IMR-90 (cell line): ENCODE results near the gene MYH13. TPM values are rescaled to one million over a fixed set of nuclear protein-coding genes. Genes with fewer than 3 reads are reported as not detected.

Source experiments
- ATAC-seq: fragments of 200-7000 bp; cut with Tn5 transposase; 2 replicates; pipeline ENCODE4 v1.9.1; 2020; ENCODE audit warnings: low read depth, mild to moderate bottlenecking, moderate library complexity
- BruUV-seq: library from RNA; stranded (reverse); fragments of 400-500 nt; replicated peaks from 2 replicates; lab custom pipeline; 2021; lab: Mats Ljungman, UMichigan
- CTCF ChIA-PET: fragments of 300-600 bp; formaldehyde crosslinking; extraction: SDS; loops from one replicate; lab custom pipeline; 2021; ENCODE audit warnings: antibody characterized with exemption; lab: Yijun Ruan, JAX
- POLR2A ChIA-PET: fragments of 300-600 bp; sonication (Branson Sonifier 250); formaldehyde crosslinking; loops from one replicate; lab custom pipeline; 2022; ENCODE audit warnings: antibody characterized with exemption; ENCODE audit not compliant: unreplicated experiment; lab: Charles Lee
- DNase-seq: peaks from one replicate; pipeline ENCODE4 v3.0.0; 2013
- H2AFZ ChIP-seq: replicated peaks from 2 replicates; pipeline ENCODE3; 2013; ENCODE audit warnings: low read length, mild to moderate bottlenecking; ENCODE audit not compliant: poor library complexity
- H2AK5ac ChIP-seq: 2 replicates; pipeline ENCODE4 v1.6.1; 2013; ENCODE audit warnings: low read depth, low read length, inconsistent platforms
- H2AK9ac ChIP-seq: replicated peaks from 2 replicates; pipeline ENCODE3; 2013; ENCODE audit warnings: mild to moderate bottlenecking, low read depth, low read length, moderate library complexity; ENCODE audit not compliant: poor library complexity
- H2BK120ac ChIP-seq: 2 replicates; pipeline ENCODE4 v1.6.1; 2013; ENCODE audit warnings: low read depth, low read length, inconsistent platforms
- H2BK15ac ChIP-seq: 3 replicates; pipeline ENCODE4 v1.6.1; 2013; ENCODE audit warnings: low read depth, low read length, inconsistent platforms
- H2BK20ac ChIP-seq: 2 replicates; pipeline ENCODE4 v1.6.1; 2013; ENCODE audit warnings: low read depth, mild to moderate bottlenecking, inconsistent platforms, low read length, moderate library complexity
- H2BK5ac ChIP-seq: 2 replicates; pipeline ENCODE4 v1.6.1; 2013; ENCODE audit warnings: mild to moderate bottlenecking, low read depth, low read length, inconsistent platforms; ENCODE audit not compliant: poor library complexity, severe bottlenecking
- H3K14ac ChIP-seq: replicated peaks from 2 replicates; pipeline ENCODE4 v1.6.1; 2013; ENCODE audit warnings: low read depth, low read length, inconsistent platforms
- H3K18ac ChIP-seq: 2 replicates; pipeline ENCODE4 v1.6.1; 2013; ENCODE audit warnings: low read depth, low read length, control low read depth
- H3K23ac ChIP-seq: 2 replicates; pipeline ENCODE4 v1.6.1; 2013; ENCODE audit warnings: low read depth, low read length, inconsistent platforms
- H3K27ac ChIP-seq: 2 replicates; pipeline ENCODE4 v1.5.1; 2013; ENCODE audit warnings: mild to moderate bottlenecking, control low read depth, low read length; ENCODE audit not compliant: insufficient read depth
- H3K27me3 ChIP-seq: 2 replicates; pipeline ENCODE4 v1.6.1; 2013; ENCODE audit warnings: low read length; ENCODE audit not compliant: control insufficient read depth, insufficient read depth
- H3K36me3 ChIP-seq: 2 replicates; pipeline ENCODE4 v1.6.1; 2013; ENCODE audit warnings: low read length, mixed read lengths; ENCODE audit not compliant: control insufficient read depth, insufficient read depth
- H3K4ac ChIP-seq: 2 replicates; pipeline ENCODE4 v1.6.1; 2013; ENCODE audit warnings: low read depth, low read length, inconsistent platforms
- H3K4me1 ChIP-seq: 2 replicates; pipeline ENCODE4 v1.6.1; 2013; ENCODE audit warnings: low read length, mixed read lengths; ENCODE audit not compliant: control insufficient read depth, insufficient read depth
- H3K4me2 ChIP-seq: 2 replicates; pipeline ENCODE4 v1.6.1; 2013; ENCODE audit warnings: low read depth, mild to moderate bottlenecking, control low read depth, low read length, moderate library complexity
- H3K4me3 ChIP-seq: 2 replicates; pipeline ENCODE4 v1.5.1; 2013; ENCODE audit warnings: low read depth, mild to moderate bottlenecking, control low read depth, low read length, moderate library complexity; ENCODE audit not compliant: insufficient read depth
- H3K56ac ChIP-seq: 2 replicates; pipeline ENCODE4 v1.6.1; 2013; ENCODE audit warnings: low read length, inconsistent platforms; ENCODE audit not compliant: insufficient read depth; ENCODE audit errors: extremely low read depth
- H3K79me1 ChIP-seq, 2 experiments: 2 replicates each; pipeline ENCODE4 v1.6.1; 2013; ENCODE audit warnings: low read length in 2 of 2, inconsistent platforms in 1 of 2, low read depth in 1 of 2
- H3K9ac ChIP-seq: 2 replicates; pipeline ENCODE4 v1.6.1; 2013; ENCODE audit warnings: low read depth, low read length, control low read depth
- H3K9me1 ChIP-seq: 2 replicates; pipeline ENCODE4 v1.6.1; 2013; ENCODE audit warnings: low read length, inconsistent platforms; ENCODE audit not compliant: insufficient read depth
- H3K9me3 ChIP-seq: 2 replicates; pipeline ENCODE4 v1.6.1; 2013; ENCODE audit warnings: low read length; ENCODE audit not compliant: control insufficient read depth, insufficient read depth
- H4K20me1 ChIP-seq: 2 replicates; pipeline ENCODE4 v1.6.1; 2013; ENCODE audit warnings: low read length, inconsistent platforms; ENCODE audit not compliant: insufficient read depth
- H4K5ac ChIP-seq: 2 replicates; pipeline ENCODE4 v1.6.1; 2013; ENCODE audit warnings: mild to moderate bottlenecking, low read depth, low read length, control low read depth
- H4K8ac ChIP-seq, 2 experiments: 2 replicates each; pipeline ENCODE4 v1.6.1; 2013; ENCODE audit warnings: low read depth in 2 of 2, low read length in 2 of 2, control low read depth in 1 of 2, inconsistent platforms in 1 of 2
- H4K91ac ChIP-seq: 2 replicates; pipeline ENCODE4 v1.6.1; 2013; ENCODE audit warnings: low read depth, low read length, inconsistent platforms; ENCODE audit not compliant: insufficient read depth
- BHLHE40 ChIP-seq: fragments of 150-350 bp; IDR thresholded peaks from 2 replicates; pipeline ENCODE4 v1.6.1; 2016; ENCODE audit warnings: mild to moderate bottlenecking, low read depth, low read length
- CEBPB ChIP-seq: IDR thresholded peaks from 2 replicates; pipeline ENCODE4 v1.6.1; 2012; ENCODE audit warnings: low read depth, low read length, improper control_type of control experiment
- CHD1 ChIP-seq: IDR thresholded peaks from 2 replicates; pipeline ENCODE4 v1.6.1; 2012; ENCODE audit warnings: low read depth, low read length, improper control_type of control experiment
- FOS ChIP-seq: fragments of 150-350 bp; IDR thresholded peaks from 2 replicates; pipeline ENCODE4 v1.6.1; 2016; ENCODE audit warnings: low read depth, low read length
- MAFK ChIP-seq: IDR thresholded peaks from 2 replicates; pipeline ENCODE4 v1.6.1; 2012; ENCODE audit warnings: low read depth, low read length, improper control_type of control experiment
- MAZ ChIP-seq: IDR thresholded peaks from 2 replicates; pipeline ENCODE4 v1.6.1; 2012; ENCODE audit warnings: low read depth, mild to moderate bottlenecking, low read length, improper control_type of control experiment, moderate library complexity, borderline replicate concordance
- MXI1 ChIP-seq: IDR thresholded peaks from 2 replicates; pipeline ENCODE4 v1.6.1; 2012; ENCODE audit warnings: low read depth, mild to moderate bottlenecking, low read length, moderate library complexity, borderline replicate concordance
- NFE2L2 ChIP-seq: fragments of 150-350 bp; IDR thresholded peaks from 2 replicates; pipeline ENCODE4 v1.6.1; 2016; ENCODE audit warnings: low read depth, mild to moderate bottlenecking, low read length
- POLR2A ChIP-seq: IDR thresholded peaks from 2 replicates; pipeline ENCODE4 v1.6.1; 2012; ENCODE audit warnings: mild to moderate bottlenecking, low read depth, low read length
- RAD21 ChIP-seq: IDR thresholded peaks from 2 replicates; pipeline ENCODE4 v1.6.1; 2012; ENCODE audit warnings: low read length, improper control_type of control experiment
- RCOR1 ChIP-seq: IDR thresholded peaks from 2 replicates; pipeline ENCODE4 v1.6.1; 2012; ENCODE audit warnings: mild to moderate bottlenecking, low read length, improper control_type of control experiment; ENCODE audit not compliant: insufficient replicate concordance
- RFX5 ChIP-seq: IDR thresholded peaks from 2 replicates; pipeline ENCODE4 v1.8.0; 2012; ENCODE audit warnings: low read depth, mild to moderate bottlenecking, low read length, moderate library complexity
- SMC3 ChIP-seq: fragments of 150-350 bp; IDR thresholded peaks from 2 replicates; pipeline ENCODE4 v1.6.1; 2016; ENCODE audit warnings: low read depth, mild to moderate bottlenecking, antibody characterized with exemption, low read length, moderate library complexity
- WGBS, 2 experiments: methylation state at CpG; one replicate each; pipeline versions ENCODE4 v1.1.5 to v1.1.7; 2013; ENCODE audit warnings: missing lambda C conversion rate in 2 of 2; ENCODE audit not compliant: insufficient read length in 1 of 2; ENCODE audit errors: extremely low coverage in 2 of 2; 5-methylcytosine and 5-hydroxymethylcytosine counted together
- dilution Hi-C: fragments of 300-500 bp; cut with HindIII; formaldehyde crosslinking; loops from one replicate; pipeline ENCODE4 v1.14.3; 2018; ENCODE audit warnings: low sequenced_read_pairs; ENCODE audit not compliant: unreplicated experiment
- in situ Hi-C: fragments of 300-500 bp; cut with MboI; formaldehyde crosslinking; loops from 3 replicates; pipeline ENCODE4 v1.14.3; 2019; ENCODE audit warnings: low sequenced_read_pairs, inconsistent platforms, mixed read lengths
- intact Hi-C: fragments of 100-400 bp; cut with micrococcal nuclease; formaldehyde crosslinking; loops from 2 replicates; pipeline ENCODE4 v1.10.0; 2022
- polyA plus RNA-seq, 3 experiments: library from polyadenylated mRNA; depleted of rRNA; stranded (reverse); fragments of >200 nt; gene quantifications; 2 replicates each; pipeline ENCODE4 v1.2.3, GENCODE V29; 2012; ENCODE audit warnings: low replicate concordance in 1 of 3
- total RNA-seq: library from RNA; depleted of rRNA; stranded (reverse); fragments of >200 nt; gene quantifications from 2 replicates; pipeline ENCODE4 v1.2.3, GENCODE V29; 2012
- TF ChIP-seq, protein P1 (sequence below): fragments of 150-350 bp; IDR thresholded peaks from 2 replicates; pipeline ENCODE4 v1.6.1; 2017; ENCODE audit warnings: mild to moderate bottlenecking, antibody characterized with exemption, low read length, low read depth
- TF ChIP-seq, protein P2 (sequence below): conservative IDR thresholded peaks from 2 replicates; pipeline ENCODE4 v1.5.1; 2012; ENCODE audit warnings: mild to moderate bottlenecking, low read depth, low read length, improper control_type of control experiment
- TF ChIP-seq, protein P3 (sequence below): fragments of 150-350 bp; IDR thresholded peaks from 2 replicates; pipeline ENCODE4 v1.6.1; 2016; ENCODE audit warnings: low read depth, mild to moderate bottlenecking, low read length, moderate library complexity, borderline replicate concordance

The MYH13 gene
- total and polyA plus RNA-seq, 2 of the 4 experiments (the other 2 are of a cell fraction) = not detected

DNA sequence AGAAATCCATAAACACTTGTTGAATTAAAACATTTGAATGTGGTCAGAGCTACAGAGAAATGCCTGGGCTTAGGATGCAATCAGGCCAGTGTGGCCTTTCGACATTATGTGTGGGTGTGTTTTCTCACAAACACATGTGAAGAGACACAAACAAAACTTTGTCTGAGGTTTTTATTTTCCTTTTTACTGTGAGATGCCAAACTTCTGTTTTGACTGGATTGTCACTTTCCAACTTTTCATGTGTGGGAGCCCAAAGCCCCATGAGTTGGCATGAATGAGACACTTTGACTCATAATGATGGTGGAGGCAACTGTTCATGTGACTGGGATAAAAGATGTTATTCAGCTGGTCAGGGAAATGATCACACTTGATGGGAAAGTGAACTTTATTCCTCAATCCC, 102.5 kb downstream of the MYH13 start:
- no peak overlapping the region for H3K18ac ChIP-seq
- DNase-seq = no peak
- CTCF ChIA-PET = no interaction called here

More for the DNA sequence above, 102.5 kb downstream of the MYH13 start:
- no peak overlapping the region for H3K4ac ChIP-seq
- in situ Hi-C loops (no loop called here), intact Hi-C loops (no loop called here), dilution Hi-C loops (no loop called here)
- no peak overlapping the region for H4K8ac ChIP-seq
- POLR2A ChIA-PET = no interaction called here
- H2BK5ac ChIP-seq = no peak overlapping the region
- H2BK20ac ChIP-seq = no peak overlapping the region
- H4K20me1 ChIP-seq = no peaks in the 10 kb centered on the region
- no peak overlapping the region for H2BK120ac ChIP-seq
- no CpG with 5 or more reads among the region's 1 CpG for WGBS, 2 experiments
- H3K4me3 ChIP-seq = no peak overlapping the region
- no peak overlapping the region for H4K91ac ChIP-seq
- H3K4me1 ChIP-seq = peaks cover 5% of the 10 kb centered on the region; the same call in 1 of the 2 replicates
- no peak overlapping the region for H3K9ac ChIP-seq
- BruUV-seq = no TSS peak
- H3K79me1 ChIP-seq = no peaks in the 10 kb centered on the region
- no peak overlapping the region for H3K4me2 ChIP-seq
- H3K9me3 ChIP-seq = no peaks in the 10 kb centered on the region
- H3K14ac ChIP-seq = no peak overlapping the region
- no peaks in the 10 kb centered on the region for H3K36me3 ChIP-seq
- H4K5ac ChIP-seq = no peak overlapping the region
- H2AK9ac ChIP-seq = no peak overlapping the region
- no peaks in the 10 kb centered on the region for H3K27me3 ChIP-seq
- no peak overlapping the region for H3K23ac ChIP-seq
- H3K9me1 ChIP-seq = no peaks in the 10 kb centered on the region
- no peak overlapping the region for H3K27ac ChIP-seq
- H3K56ac ChIP-seq = no peak overlapping the region
- H2AK5ac ChIP-seq = no peak overlapping the region
- H2AFZ ChIP-seq = no peak overlapping the region
- ATAC-seq = no peak
- no peak overlapping the region for H2BK15ac ChIP-seq
- TF ChIP-seq SMC3 = no peak
- no peak for TF ChIP-seq MAZ
- TF ChIP-seq, protein P1, sequence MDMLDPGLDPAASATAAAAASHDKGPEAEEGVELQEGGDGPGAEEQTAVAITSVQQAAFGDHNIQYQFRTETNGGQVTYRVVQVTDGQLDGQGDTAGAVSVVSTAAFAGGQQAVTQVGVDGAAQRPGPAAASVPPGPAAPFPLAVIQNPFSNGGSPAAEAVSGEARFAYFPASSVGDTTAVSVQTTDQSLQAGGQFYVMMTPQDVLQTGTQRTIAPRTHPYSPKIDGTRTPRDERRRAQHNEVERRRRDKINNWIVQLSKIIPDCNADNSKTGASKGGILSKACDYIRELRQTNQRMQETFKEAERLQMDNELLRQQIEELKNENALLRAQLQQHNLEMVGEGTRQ = no peak
- TF ChIP-seq, protein P2, sequence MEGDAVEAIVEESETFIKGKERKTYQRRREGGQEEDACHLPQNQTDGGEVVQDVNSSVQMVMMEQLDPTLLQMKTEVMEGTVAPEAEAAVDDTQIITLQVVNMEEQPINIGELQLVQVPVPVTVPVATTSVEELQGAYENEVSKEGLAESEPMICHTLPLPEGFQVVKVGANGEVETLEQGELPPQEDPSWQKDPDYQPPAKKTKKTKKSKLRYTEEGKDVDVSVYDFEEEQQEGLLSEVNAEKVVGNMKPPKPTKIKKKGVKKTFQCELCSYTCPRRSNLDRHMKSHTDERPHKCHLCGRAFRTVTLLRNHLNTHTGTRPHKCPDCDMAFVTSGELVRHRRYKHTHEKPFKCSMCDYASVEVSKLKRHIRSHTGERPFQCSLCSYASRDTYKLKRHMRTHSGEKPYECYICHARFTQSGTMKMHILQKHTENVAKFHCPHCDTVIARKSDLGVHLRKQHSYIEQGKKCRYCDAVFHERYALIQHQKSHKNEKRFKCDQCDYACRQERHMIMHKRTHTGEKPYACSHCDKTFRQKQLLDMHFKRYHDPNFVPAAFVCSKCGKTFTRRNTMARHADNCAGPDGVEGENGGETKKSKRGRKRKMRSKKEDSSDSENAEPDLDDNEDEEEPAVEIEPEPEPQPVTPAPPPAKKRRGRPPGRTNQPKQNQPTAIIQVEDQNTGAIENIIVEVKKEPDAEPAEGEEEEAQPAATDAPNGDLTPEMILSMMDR = no peak
- TF ChIP-seq FOS = no peak
- no peak for TF ChIP-seq RCOR1
- no peak for TF ChIP-seq NFE2L2
- no peak for TF ChIP-seq BHLHE40
- TF ChIP-seq CHD1 = no peak
- no peak for TF ChIP-seq MXI1
- no peak for TF ChIP-seq RAD21
- TF ChIP-seq, protein P3, sequence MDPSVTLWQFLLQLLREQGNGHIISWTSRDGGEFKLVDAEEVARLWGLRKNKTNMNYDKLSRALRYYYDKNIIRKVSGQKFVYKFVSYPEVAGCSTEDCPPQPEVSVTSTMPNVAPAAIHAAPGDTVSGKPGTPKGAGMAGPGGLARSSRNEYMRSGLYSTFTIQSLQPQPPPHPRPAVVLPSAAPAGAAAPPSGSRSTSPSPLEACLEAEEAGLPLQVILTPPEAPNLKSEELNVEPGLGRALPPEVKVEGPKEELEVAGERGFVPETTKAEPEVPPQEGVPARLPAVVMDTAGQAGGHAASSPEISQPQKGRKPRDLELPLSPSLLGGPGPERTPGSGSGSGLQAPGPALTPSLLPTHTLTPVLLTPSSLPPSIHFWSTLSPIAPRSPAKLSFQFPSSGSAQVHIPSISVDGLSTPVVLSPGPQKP = no peak
- TF ChIP-seq RFX5 = no peak
- no peak for TF ChIP-seq CEBPB
- no peak for TF ChIP-seq MAFK
- no peak for TF ChIP-seq POLR2A
